Smooth muscle cell (in vitro differentiated cells): ENCODE results near the gene FGD6. TPM values are rescaled to one million over a fixed set of nuclear protein-coding genes. Genes with fewer than 3 reads are reported as not detected.

Experiments used
- DNase-seq: peaks from one replicate; lab custom pipeline; 2025; ENCODE audit not compliant: unreplicated experiment; lab: John Stamatoyannopoulos, UW
- H2AFZ ChIP-seq: fragments of 200-600 bp; sonication (generic); 2 replicates; pipeline ENCODE4 v1.6.0; 2016; ENCODE audit warnings: antibody characterized with exemption, low read depth, mild to moderate bottlenecking
- H3F3A ChIP-seq: fragments of 200-600 bp; sonication (generic); 2 replicates; pipeline ENCODE4 v1.6.0; 2017; ENCODE audit warnings: antibody characterized with exemption, low read depth
- H3K27ac ChIP-seq: fragments of 200-600 bp; sonication (generic); 2 replicates; pipeline ENCODE4 v1.5.1; 2016; ENCODE audit warnings: low read depth, mild to moderate bottlenecking
- H3K27me3 ChIP-seq: fragments of 200-600 bp; sonication (generic); 2 replicates; pipeline ENCODE4 v1.6.1; 2016; ENCODE audit warnings: low read depth, mild to moderate bottlenecking
- H3K36me3 ChIP-seq: fragments of 200-600 bp; sonication (generic); 2 replicates; pipeline ENCODE4 v1.5.1; 2016; ENCODE audit warnings: low read depth
- H3K4me1 ChIP-seq: fragments of 200-600 bp; sonication (generic); 2 replicates; pipeline ENCODE4 v1.5.1; 2016; ENCODE audit warnings: low read depth
- H3K4me2 ChIP-seq: fragments of 200-600 bp; sonication (generic); 2 replicates; pipeline ENCODE4 v1.6.0; 2016; ENCODE audit warnings: mild to moderate bottlenecking
- H3K4me3 ChIP-seq: fragments of 200-600 bp; sonication (generic); 2 replicates; pipeline ENCODE4 v1.5.1; 2016; ENCODE audit warnings: mild to moderate bottlenecking
- H3K79me2 ChIP-seq: fragments of 200-600 bp; sonication (generic); 2 replicates; pipeline ENCODE4 v1.6.0; 2016; ENCODE audit warnings: low read depth, mild to moderate bottlenecking
- H3K9ac ChIP-seq: fragments of 200-600 bp; sonication (generic); 2 replicates; pipeline ENCODE4 v1.6.0; 2016; ENCODE audit warnings: low read depth
- H3K9me3 ChIP-seq: fragments of 200-600 bp; sonication (generic); replicated peaks from 2 replicates; pipeline ENCODE4 v1.5.1; 2016; ENCODE audit warnings: low read depth
- H4K20me1 ChIP-seq: fragments of 200-600 bp; sonication (generic); 2 replicates; pipeline ENCODE4 v1.6.0; 2016; ENCODE audit warnings: low read depth
- CTCF ChIP-seq: fragments of 200-600 bp; sonication (generic); IDR thresholded peaks from 2 replicates; pipeline ENCODE4 v1.5.1; 2017; ENCODE audit warnings: borderline replicate concordance, mild to moderate bottlenecking, antibody characterized with exemption; ENCODE audit not compliant: insufficient read depth, poor library complexity, severe bottlenecking
- WGBS: methylation state at CpG from one replicate; pipeline ENCODE4 v1.1.7; 2016; ENCODE audit warnings: low lambda C conversion rate; 5-methylcytosine and 5-hydroxymethylcytosine counted together
- polyA plus RNA-seq: library from polyadenylated mRNA; unstranded; fragments of >200 nt; fragmentation: Nextera tagmentation; extraction: Ambion mirVana; gene quantifications from 2 replicates; pipeline ENCODE4 v1.2.1, GENCODE V29; 2016
- total RNA-seq: library from RNA; depleted of rRNA; stranded (reverse); fragments of >200 nt; gene quantifications from 2 replicates; pipeline ENCODE4 v1.2.3, GENCODE V29; 2014

Gene FGD6
- 7.7 and 11.0 TPM in 2 replicates for total RNA-seq
- polyA plus RNA-seq, result 2.5 and 3.5 TPM in 2 replicates

- DNase-seq, result peak; percentile 86
- H3K9me3 ChIP-seq, result no peaks in the 10 kb centered on the region
Observed at GRCh38 chr12:95217377-95218149, at the start of gene FGD6, which contains the start of gene VEZT. FGD6 (minus strand) TSS chr12:95217467; CDS start chr12:95217240, 227 bp downstream. VEZT (plus strand) TSS chr12:95217807; CDS start chr12:95217851, 44 bp downstream.

GRCh38 chr12:95266254-95266653 lies 49.0 kb upstream of the FGD6 start:
- H3K79me2 ChIP-seq, result no peaks in the 10 kb centered on the region
- no peak overlapping the region for H3K27ac ChIP-seq
- H3K4me3 ChIP-seq, result no peak overlapping the region
- H2AFZ ChIP-seq, result no peak overlapping the region
- no peaks in the 10 kb centered on the region for H3K4me1 ChIP-seq
- no peaks in the 10 kb centered on the region for H3F3A ChIP-seq
- H3K4me2 ChIP-seq, result no peak overlapping the region
- no peaks in the 10 kb centered on the region for H4K20me1 ChIP-seq
- TF ChIP-seq CTCF, result no peak
- no peak overlapping the region for H3K9ac ChIP-seq
- no peaks in the 10 kb centered on the region for H3K27me3 ChIP-seq
- WGBS, result 95% methylated on average over 6 of the region's 6 CpGs
- DNase-seq, result no peak
- no peaks in the 10 kb centered on the region for H3K9me3 ChIP-seq
- peaks cover 10% of the 10 kb centered on the region for H3K36me3 ChIP-seq

More at GRCh38 chr12:95217377-95218149, at the start of gene FGD6, which contains the start of gene VEZT:
- Histone ChIP-seq H3K27ac (peak within 1 kb of the TSS; percentile 58), H3K9ac (peak within 1 kb of the TSS; percentile 77), H3K4me1 (peaks cover 27% of the 10 kb centered on the region), H3K36me3 (no peaks in the 10 kb centered on the region), H2AFZ (peak within 1 kb of the TSS; percentile 97), H3F3A (no peaks in the 10 kb centered on the region), H3K4me2 (peak within 1 kb of the TSS; percentile 99), H3K79me2 (peaks cover 86% of the 10 kb centered on the region), H3K27me3 (no peaks in the 10 kb centered on the region), H3K4me3 (peak within 1 kb of the TSS; percentile 71), H4K20me1 (peaks cover 31% of the 10 kb centered on the region)
- WGBS, result under 1% methylated on average over 60 of the region's 75 CpGs
- peak; percentile 37 for TF ChIP-seq CTCF

GRCh38 chr12:95265765-95266164 lies 48.5 kb upstream of the FGD6 start:
- no peak overlapping the region for H3K4me3 ChIP-seq
- no peaks in the 10 kb centered on the region for H3K4me1 ChIP-seq
- DNase-seq, result no peak
- no peak overlapping the region for H3K9ac ChIP-seq
- peaks cover 10% of the 10 kb centered on the region for H3K36me3 ChIP-seq
- H3F3A ChIP-seq, result no peaks in the 10 kb centered on the region
- TF ChIP-seq CTCF, result no peak
- H3K27me3 ChIP-seq, result no peaks in the 10 kb centered on the region
- WGBS, result 96% methylated on average over 2 of the region's 2 CpGs
- no peak overlapping the region for H3K4me2 ChIP-seq
- H4K20me1 ChIP-seq, result no peaks in the 10 kb centered on the region
- H2AFZ ChIP-seq, result no peak overlapping the region
- no peak overlapping the region for H3K27ac ChIP-seq
- no peaks in the 10 kb centered on the region for H3K79me2 ChIP-seq
- H3K9me3 ChIP-seq, result no peaks in the 10 kb centered on the region
